GM12892 (cell line): ENCODE data around the gene SIVA1.

Source experiments
- POLR2A ChIP-seq: IDR thresholded peaks from 2 replicates; pipeline ENCODE4 v1.6.1; 2011; ENCODE audit warnings: low read depth, low read length, control low read depth
- POLR2AphosphoS5 ChIP-seq: IDR thresholded peaks from 2 replicates; pipeline ENCODE4 v1.6.1; 2011; ENCODE audit warnings: low read depth, low read length, control low read depth
- TAF1 ChIP-seq: IDR thresholded peaks from 2 replicates; pipeline ENCODE4 v1.6.1; 2011; ENCODE audit warnings: low read depth, mild to moderate bottlenecking, control low read depth, low read length, borderline replicate concordance

DNA sequence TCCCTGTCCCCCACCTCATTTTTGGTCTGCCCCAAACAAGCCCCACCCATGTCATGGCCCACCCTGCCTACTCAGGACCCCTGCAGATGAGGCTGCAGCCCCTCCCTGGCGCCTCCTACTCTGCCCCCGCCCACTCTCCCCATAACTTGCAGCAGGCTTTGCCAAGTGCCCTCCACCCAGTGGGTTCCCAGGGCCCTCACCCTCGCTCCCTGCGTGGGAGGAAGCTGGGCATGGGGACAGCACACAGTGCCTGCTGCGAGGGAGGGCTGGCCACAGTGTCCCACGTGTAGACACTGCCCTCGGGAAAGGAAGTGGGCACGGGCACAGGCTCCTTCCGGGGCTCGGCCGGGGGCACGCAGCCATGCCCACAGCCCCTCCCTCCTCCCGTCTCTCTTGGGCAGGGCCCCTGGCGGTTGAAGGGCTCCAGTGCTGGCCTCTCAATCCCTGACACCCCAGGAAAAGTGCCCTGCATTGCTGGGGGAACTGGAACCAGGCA lies 33.2 kb downstream of the SIVA1 start:
- TF ChIP-seq POLR2A, result no peak
- no peak for TF ChIP-seq TAF1
- TF ChIP-seq POLR2AphosphoS5, result no peak
